HepG2 (cell line): ENCODE data around the gene LRRC4C. TPM values are rescaled to one million over a fixed set of nuclear protein-coding genes. Genes with fewer than 3 reads are reported as not detected.

Experiments
- CCDC6 ChIP-seq: sonication (generic); formaldehyde crosslinking; IDR thresholded peaks from 2 replicates; pipeline ENCODE4 v1.8.1; 2022; ENCODE audit warnings: mild to moderate bottlenecking, missing genetic modification reagents, moderate library complexity
- CHD4 ChIP-seq: fragments of 200-600 bp; sonication (generic); IDR thresholded peaks from 2 replicates; pipeline ENCODE4 v1.7.0; 2017; ENCODE audit warnings: mild to moderate bottlenecking, low read length, borderline replicate concordance
- ETV5 ChIP-seq: IDR thresholded peaks from 2 replicates; pipeline ENCODE4 v1.6.1; 2018; ENCODE audit warnings: missing biosample characterization, missing genetic modification reagents, inconsistent platforms, borderline replicate concordance
- FOXK1 ChIP-seq: sonication (generic); formaldehyde crosslinking; IDR thresholded peaks from 2 replicates; pipeline ENCODE4 v1.4.0; 2020; ENCODE audit warnings: low read depth, missing genetic modification reagents, borderline replicate concordance
- FUBP1 ChIP-seq: sonication (generic); formaldehyde crosslinking; IDR thresholded peaks from 2 replicates; pipeline ENCODE4 v1.5.1; 2020; ENCODE audit warnings: missing genetic modification reagents, mild to moderate bottlenecking, borderline replicate concordance
- GRHL1 ChIP-seq: sonication (generic); formaldehyde crosslinking; conservative IDR thresholded peaks from 2 replicates; pipeline ENCODE4 v1.8.0; 2022; ENCODE audit warnings: missing genetic modification reagents
- MEIS1 ChIP-seq: sonication (generic); formaldehyde crosslinking; IDR thresholded peaks from 2 replicates; pipeline ENCODE4 v1.9.0; 2021; ENCODE audit warnings: mild to moderate bottlenecking, missing genetic modification reagents, moderate library complexity, borderline replicate concordance
- NCOA5 ChIP-seq: sonication (generic); formaldehyde crosslinking; IDR thresholded peaks from 2 replicates; pipeline ENCODE4 v1.4.0; 2020; ENCODE audit warnings: missing genetic modification reagents
- RCOR2 ChIP-seq: IDR thresholded peaks from 2 replicates; pipeline ENCODE4 v1.6.1; 2016; ENCODE audit warnings: missing biosample characterization, missing genetic modification reagents
- RXRB ChIP-seq: IDR thresholded peaks from 2 replicates; pipeline ENCODE4 v1.6.1; 2016; ENCODE audit warnings: borderline replicate concordance, missing genetic modification reagents, missing compliant biosample characterization
- SOX5 ChIP-seq: IDR thresholded peaks from 2 replicates; pipeline ENCODE4 v1.6.1; 2016; ENCODE audit warnings: borderline replicate concordance
- SRY ChIP-seq: sonication (generic); formaldehyde crosslinking; IDR thresholded peaks from 2 replicates; pipeline ENCODE4 v1.8.0; 2022; ENCODE audit warnings: mild to moderate bottlenecking, missing genetic modification reagents
- THAP9 ChIP-seq: sonication (generic); formaldehyde crosslinking; IDR thresholded peaks from 2 replicates; pipeline ENCODE4; 2020; ENCODE audit warnings: missing genetic modification reagents, mild to moderate bottlenecking, borderline replicate concordance
- ZNF12 ChIP-seq: sonication (generic); formaldehyde crosslinking; IDR thresholded peaks from 2 replicates; pipeline ENCODE4 v1.5.0; 2020; ENCODE audit warnings: missing genetic modification reagents
- ZNF225 ChIP-seq: sonication (generic); formaldehyde crosslinking; IDR thresholded peaks from 2 replicates; pipeline ENCODE4 v1.4.0; 2020; ENCODE audit warnings: mild to moderate bottlenecking, missing genetic modification reagents
- ZNF280D ChIP-seq: sonication (generic); formaldehyde crosslinking; IDR thresholded peaks from 2 replicates; pipeline ENCODE4 v1.5.1; 2020; ENCODE audit warnings: mild to moderate bottlenecking, missing genetic modification reagents
- ZNF333 ChIP-seq: sonication (generic); formaldehyde crosslinking; IDR thresholded peaks from 2 replicates; pipeline ENCODE4 v1.4.0; 2020; ENCODE audit warnings: mild to moderate bottlenecking, missing genetic modification reagents, borderline replicate concordance
- ZNF44 ChIP-seq: sonication (generic); formaldehyde crosslinking; IDR thresholded peaks from 2 replicates; pipeline ENCODE4 v1.5.1; 2020; ENCODE audit warnings: mild to moderate bottlenecking, missing genetic modification reagents
- polyA plus RNA-seq, 8 experiments: library from polyadenylated mRNA; depleted of rRNA in 3 of 8; stranded (reverse) in 7 of 8; unstranded in 1 of 8; fragments of >200 nt; fragmentation: Illumina TruSeq in 4 of 8; extraction: Trizol in 4 of 8; gene quantifications; 2 replicates each; pipeline versions ENCODE4 v1.2.1 to v1.2.3, GENCODE V29; 2011 to 2016; ENCODE audit warnings: low read depth in 4 of 8, missing spikeins in 1 of 8, mixed read lengths in 1 of 8; ENCODE audit not compliant: insufficient read depth in 1 of 8
- total RNA-seq, 5 experiments: library from RNA; depleted of rRNA; stranded (reverse); fragments of >200 nt; fragmentation: Illumina TruSeq; extraction: Trizol; gene quantifications; 2 replicates each; pipeline ENCODE4 v1.2.3, GENCODE V29; 2016; ENCODE audit warnings: low read depth in 1 of 5

The LRRC4C gene
- total and polyA plus RNA-seq, 2 of the 13 experiments (the other 11 are each of a cell fraction or from before 2014, with no cell fraction given): not detected

GRCh38 chr11:41189701-41190436 lies 269.6 kb downstream of the LRRC4C start (continued):
- TF ChIP-seq ZNF280D (0 out of 2 replicates have a peak, but pooled peaks have one; percentile 23), RCOR2 (CRISPR knock-in tag) (0 out of 2 replicates have a peak, but pooled peaks have one; percentile 51), NCOA5 (CRISPR knock-in tag) (no peak), GRHL1 (CRISPR knock-in tag) (no peak), ZNF333 (CRISPR knock-in tag) (no peak), THAP9 (no peak), SOX5 (CRISPR knock-in tag) (peak; percentile 66; the same call in 1 of the 2 replicates), ZNF44 (CRISPR knock-in tag) (no peak), ZNF12 (CRISPR knock-in tag) (no peak), SRY (CRISPR knock-in tag) (no peak), ZNF225 (CRISPR knock-in tag) (no peak), RXRB (CRISPR knock-in tag) (peak; percentile 63), ETV5 (CRISPR knock-in tag) (no peak), FOXK1 (CRISPR knock-in tag) (peak; percentile 82; the same call in 1 of the 2 replicates), CCDC6 (CRISPR knock-in tag) (no peak), MEIS1 (no peak), FUBP1 (CRISPR knock-in tag) (no peak), CHD4 (no peak)
